Colonic mucosa (tissue), 4 donors: ENCODE measurements around the gene CHRNG. TPM values are rescaled to one million over a fixed set of nuclear protein-coding genes. Genes with fewer than 3 reads are reported as not detected.
"Not testable (repeated sequence)": the region's sequence is repeated elsewhere in the genome, so short reads cannot be mapped to it uniquely, and the experiment has no call there.

Experiments
- DNase-seq: peaks from one replicate; pipeline ENCODE4 v3.0.0-alpha.2; 2020
- H3K27ac ChIP-seq: fragments of 200-600 bp; one replicate; pipeline ENCODE4 v1.8.0; 2021
- H3K27me3 ChIP-seq: fragments of 200-600 bp; one replicate; pipeline ENCODE4 v1.8.0; 2021
- H3K36me3 ChIP-seq: fragments of 200-600 bp; one replicate; pipeline ENCODE4 v1.8.0; 2021
- H3K4me1 ChIP-seq: fragments of 200-600 bp; one replicate; pipeline ENCODE4 v1.8.0; 2021; ENCODE audit warnings: mild to moderate bottlenecking
- H3K4me3 ChIP-seq: fragments of 200-600 bp; one replicate; pipeline ENCODE4 v1.8.0; 2021
- H3K9ac ChIP-seq, 2 donors: one replicate each; pipeline ENCODE4 v1.7.0; 2013; ENCODE audit warnings: control low read depth in 2 of 2, low read depth in 2 of 2, low read length in 2 of 2
- H3K9me3 ChIP-seq: fragments of 200-600 bp; one replicate; pipeline ENCODE4 v1.8.0; 2021
- CTCF ChIP-seq: fragments of 200-600 bp; IDR thresholded peaks from one replicate; pipeline ENCODE4 v1.8.0; 2022; ENCODE audit warnings: antibody characterized with exemption, mild to moderate bottlenecking
- intact Hi-C: fragments of 100-400 bp; cut with DNase I; formaldehyde crosslinking; loops from one replicate; pipeline ENCODE4 v1.14.1; 2022
- total RNA-seq, 2 donors: library from RNA; stranded (reverse); fragmentation: NEBNext Ultra II Directional in 1 of 2; extraction: Animal tissue kit (Norgen Biotek cat#: 25700) in 1 of 2; gene quantifications; one replicate each; pipeline ENCODE4 v1.2.1, GENCODE V29; 2021
- donor health status: healthy.
- donor health status: DM: no; HTN: no; CAD: no.
- donor health status: DM: no; HTN: no; CAD: no.

The CHRNG gene
- total RNA-seq, 2 donors from 2014 or later = not detected

- DNase-seq = no peak
- H3K9me3 ChIP-seq = no peaks in the 10 kb centered on the region
- intact Hi-C loops = no loop called here
- H3K36me3 ChIP-seq = peaks cover 17% of the 10 kb centered on the region
- no peak overlapping the region for H3K27ac ChIP-seq
- peaks cover 4% of the 10 kb centered on the region for H3K4me1 ChIP-seq
- no peaks in the 10 kb centered on the region for H3K27me3 ChIP-seq
- H3K9ac ChIP-seq = no peak overlapping the region
- TF ChIP-seq CTCF = no peak
- no peak overlapping the region for H3K4me3 ChIP-seq
Observed at GRCh38 chr2:232563580-232563979, 24.1 kb downstream of the CHRNG start.

GRCh38 chr2:232567721-232568120, 28.2 kb downstream of the CHRNG start:
- H3K9me3 ChIP-seq = no peaks in the 10 kb centered on the region
- intact Hi-C loops = no loop called here
- no peak overlapping the region for H3K4me3 ChIP-seq
- DNase-seq = no peak
- no peak overlapping the region for H3K27ac ChIP-seq
- no peak for TF ChIP-seq CTCF
- no peak overlapping the region for H3K9ac ChIP-seq
- H3K4me1 ChIP-seq = peaks cover 18% of the 10 kb centered on the region
- no peaks in the 10 kb centered on the region for H3K27me3 ChIP-seq
- H3K36me3 ChIP-seq = peaks cover 25% of the 10 kb centered on the region

GRCh38 chr2:232568161-232568560, 28.7 kb downstream of the CHRNG start:
- H3K4me3 ChIP-seq = no peak overlapping the region
- peaks cover 25% of the 10 kb centered on the region for H3K36me3 ChIP-seq
- peak; percentile 58 for DNase-seq
- TF ChIP-seq CTCF = no peak
- H3K9ac ChIP-seq = no peak overlapping the region
- intact Hi-C loops = no loop called here
- no peaks in the 10 kb centered on the region for H3K27me3 ChIP-seq
- no peaks in the 10 kb centered on the region for H3K9me3 ChIP-seq
- no peak overlapping the region for H3K27ac ChIP-seq
- peaks cover 18% of the 10 kb centered on the region for H3K4me1 ChIP-seq

- TF ChIP-seq CTCF = no peak
- no peak for DNase-seq
- H3K27ac ChIP-seq = no peak overlapping the region
- no peak overlapping the region for H3K4me3 ChIP-seq
- peaks cover 25% of the 10 kb centered on the region for H3K36me3 ChIP-seq
- H3K4me1 ChIP-seq = peaks cover 18% of the 10 kb centered on the region
- H3K9ac ChIP-seq = no peak overlapping the region
- no peaks in the 10 kb centered on the region for H3K27me3 ChIP-seq
- H3K9me3 ChIP-seq = no peaks in the 10 kb centered on the region
- intact Hi-C loops = no loop called here
Observed at GRCh38 chr2:232569541-232569940, 30.0 kb downstream of the CHRNG start.

GRCh38 chr2:232570481-232570880, 31.0 kb downstream of the CHRNG start:
- intact Hi-C loops, H3K9ac ChIP-seq, H3K27me3 ChIP-seq, DNase-seq, H3K4me3 ChIP-seq, H3K9me3 ChIP-seq: not testable (repeated sequence)
- H3K27ac ChIP-seq = peak overlapping the region; percentile 37
- H3K4me1 ChIP-seq = peaks cover 18% of the 10 kb centered on the region
- H3K36me3 ChIP-seq = peaks cover 16% of the 10 kb centered on the region

- TF ChIP-seq CTCF = no peak
- no peaks in the 10 kb centered on the region for H3K27me3 ChIP-seq
- H3K9me3 ChIP-seq = no peaks in the 10 kb centered on the region
- H3K27ac ChIP-seq = peak overlapping the region; percentile 37
- H3K4me1 ChIP-seq = peaks cover 18% of the 10 kb centered on the region
- intact Hi-C loops = no loop called here
- H3K9ac ChIP-seq = no peak overlapping the region
- H3K4me3 ChIP-seq = no peak overlapping the region
- DNase-seq = no peak
- H3K36me3 ChIP-seq = peaks cover 12% of the 10 kb centered on the region
Observed at GRCh38 chr2:232571026-232571474, 31.6 kb downstream of the CHRNG start.
